Immature natural killer cell (primary cell): ENCODE data around the gene CCDC80. TPM values are rescaled to one million over a fixed set of nuclear protein-coding genes. Genes with fewer than 3 reads are reported as not detected.
"Not testable (repeated sequence)": the region's sequence is repeated elsewhere in the genome, so short reads cannot be mapped to it uniquely, and the experiment has no call there.

Experiments used
- DNase-seq, 3 donors: peaks; one replicate each; pipeline ENCODE4 v3.0.0; 2022; ENCODE audit warnings: mixed read lengths in 1 of 3
- H3K27ac Mint-ChIP-seq, 6 donors: one replicate each; pipeline ENCODE4 v1.8.0; 2020; ENCODE audit warnings: mixed read lengths in 6 of 6, mild to moderate bottlenecking in 5 of 6, inconsistent platforms in 4 of 6, moderate library complexity in 3 of 6
- H3K27me3 Mint-ChIP-seq, 3 donors: one replicate each; pipeline ENCODE4 v1.8.0; 2020 to 2021; ENCODE audit warnings: low read depth in 3 of 3, mild to moderate bottlenecking in 3 of 3, mixed read lengths in 3 of 3, moderate library complexity in 3 of 3, inconsistent platforms in 1 of 3
- H3K36me3 Mint-ChIP-seq, 3 donors: one replicate each; pipeline ENCODE4 v1.8.0; 2020; ENCODE audit warnings: mixed read lengths in 3 of 3, inconsistent platforms in 2 of 3, mild to moderate bottlenecking in 2 of 3
- H3K4me1 Mint-ChIP-seq, 2 donors: one replicate each; pipeline ENCODE4 v1.8.0; 2020; ENCODE audit warnings: inconsistent platforms in 2 of 2, mild to moderate bottlenecking in 2 of 2, mixed read lengths in 2 of 2, moderate library complexity in 1 of 2
- H3K4me3 Mint-ChIP-seq, 5 donors: one replicate each; pipeline ENCODE4 v1.8.0; 2020; ENCODE audit warnings: mild to moderate bottlenecking in 5 of 5, mixed read lengths in 5 of 5, inconsistent platforms in 3 of 5, moderate library complexity in 3 of 5
- H3K9me3 Mint-ChIP-seq, 6 donors: one replicate each; pipeline ENCODE4 v1.8.0; 2020; ENCODE audit warnings: mild to moderate bottlenecking in 6 of 6, mixed read lengths in 6 of 6, inconsistent platforms in 4 of 6, moderate library complexity in 3 of 6
- polyA plus RNA-seq, 3 donors: library from polyadenylated mRNA; unstranded; fragments of 300-500 nt; fragmentation: Illumina TruSeq; gene quantifications; one replicate each; pipeline ENCODE4 v1.2.3, GENCODE V29; 2021

The CCDC80 gene
- polyA plus RNA-seq, 3 donors from 2014 or later, result 0.20 TPM; not detected in 2

DNA sequence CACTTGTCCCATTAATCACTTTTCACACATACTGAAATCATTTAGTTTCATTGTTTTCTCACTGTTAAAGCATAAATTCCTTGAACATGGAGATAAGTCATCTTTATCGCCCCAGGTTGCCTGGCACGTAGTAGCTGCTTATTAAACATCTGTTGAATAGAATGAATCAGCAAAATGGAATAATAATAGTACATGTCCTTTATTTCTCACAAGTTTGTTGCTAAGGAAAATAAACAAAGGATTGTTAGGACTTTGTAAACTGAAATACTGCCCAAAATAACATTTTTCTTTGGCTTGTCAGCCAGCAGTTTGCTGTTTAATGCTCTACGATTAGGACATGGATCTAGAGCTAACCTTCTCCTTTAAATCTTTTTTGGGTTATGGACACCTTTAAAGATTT is 61.2 kb downstream of the CCDC80 start:
- DNase-seq, result no peak
- Mint-ChIP-seq H3K4me3 (no peak overlapping the region), H3K27ac (no peak overlapping the region), H3K36me3 (peaks cover 6 to 37% (median 13%) of the 10 kb centered on the region in 3 donors), H3K9me3 (no peaks in the 10 kb centered on the region), H3K27me3 (peaks cover 0 to 3% (median 0%) of the 10 kb centered on the region in 3 donors), H3K4me1 (no peaks in the 10 kb centered on the region)

DNA sequence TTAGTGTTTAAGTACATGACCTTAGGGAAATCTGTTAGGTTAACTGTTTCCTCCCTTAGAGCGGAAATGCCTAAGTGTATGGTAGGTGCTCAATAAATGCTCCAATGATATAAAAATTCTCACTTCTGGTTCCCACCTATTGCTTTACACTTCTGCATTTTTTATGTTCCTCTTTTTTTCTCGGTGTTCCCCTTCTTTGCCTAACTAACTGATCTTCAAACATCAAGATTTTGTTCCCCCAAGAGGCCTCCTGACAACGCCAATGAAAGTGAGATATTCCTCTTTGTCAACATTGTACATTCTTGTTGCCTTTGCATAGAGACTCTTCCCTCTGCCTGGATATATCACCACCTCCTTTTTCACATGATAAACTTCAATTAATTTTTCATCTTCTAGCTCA is 61.7 kb downstream of the CCDC80 start:
- DNase-seq, result no peak
- Mint-ChIP-seq H3K4me3 (no peak overlapping the region), H3K9me3 (no peaks in the 10 kb centered on the region), H3K27ac (no peak overlapping the region), H3K36me3 (peaks cover 6 to 35% (median 13%) of the 10 kb centered on the region in 3 donors), H3K4me1 (no peaks in the 10 kb centered on the region), H3K27me3 (peaks cover 0 to 3% (median 0%) of the 10 kb centered on the region in 3 donors)

DNA sequence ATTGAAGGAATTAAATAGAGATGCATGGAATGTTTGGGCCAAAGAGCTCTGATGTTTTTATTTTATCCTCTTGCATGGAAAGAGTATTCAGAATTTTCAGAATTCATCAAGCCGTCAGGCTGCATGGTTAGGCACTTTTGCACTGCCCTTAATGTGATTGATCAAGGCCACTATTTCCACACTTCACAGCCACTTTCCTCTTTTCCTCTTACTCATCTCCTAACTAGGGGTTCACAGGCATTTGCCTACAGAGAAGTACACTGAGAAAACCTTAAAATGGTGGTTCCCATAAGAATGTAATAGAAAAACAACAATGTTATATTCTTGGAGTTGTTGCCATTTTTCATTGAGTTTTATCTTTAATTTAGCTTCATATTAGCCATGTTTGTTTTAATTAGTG is 68.2 kb downstream of the CCDC80 start:
- Mint-ChIP-seq H3K4me3 (no peak overlapping the region), H3K4me1 (peaks cover 9 to 19% of the 10 kb centered on the region in 2 donors), H3K27ac (peak overlapping the region in 1 of 6 donors; percentile 25), H3K27me3 (no peaks in the 10 kb centered on the region), H3K9me3 (no peaks in the 10 kb centered on the region), H3K36me3 (peaks cover 26 to 38% (median 33%) of the 10 kb centered on the region in 3 donors)
- DNase-seq, result no peak

GRCh38 chr3:112569265-112569664 is 71.7 kb downstream of the CCDC80 start:
- Mint-ChIP-seq H3K4me1 (peaks cover 11 to 24% of the 10 kb centered on the region in 2 donors), H3K36me3 (peaks cover 27 to 40% (median 37%) of the 10 kb centered on the region in 3 donors), H3K27me3 (peaks cover 0 to 1% (median 0%) of the 10 kb centered on the region in 3 donors), H3K9me3 (no peaks in the 10 kb centered on the region), H3K4me3 (peak overlapping the region in 1 of 5 donors; percentile 40), H3K27ac (peak overlapping the region in 2 of 6 donors; percentile 6 to 44)
- no peak for DNase-seq

GRCh38 chr3:112568642-112569041 is 72.3 kb downstream of the CCDC80 start:
- no peak for DNase-seq
- peaks cover 11 to 27% of the 10 kb centered on the region in 2 donors for H3K4me1 Mint-ChIP-seq
- H3K27ac Mint-ChIP-seq, result no peak overlapping the region
- no peak overlapping the region for H3K4me3 Mint-ChIP-seq
- H3K36me3 Mint-ChIP-seq, result peaks cover 23 to 39% (median 34%) of the 10 kb centered on the region in 3 donors
- no peaks in the 10 kb centered on the region for H3K9me3 Mint-ChIP-seq
- H3K27me3 Mint-ChIP-seq, result peaks cover 0 to 1% (median 0%) of the 10 kb centered on the region in 3 donors

DNA sequence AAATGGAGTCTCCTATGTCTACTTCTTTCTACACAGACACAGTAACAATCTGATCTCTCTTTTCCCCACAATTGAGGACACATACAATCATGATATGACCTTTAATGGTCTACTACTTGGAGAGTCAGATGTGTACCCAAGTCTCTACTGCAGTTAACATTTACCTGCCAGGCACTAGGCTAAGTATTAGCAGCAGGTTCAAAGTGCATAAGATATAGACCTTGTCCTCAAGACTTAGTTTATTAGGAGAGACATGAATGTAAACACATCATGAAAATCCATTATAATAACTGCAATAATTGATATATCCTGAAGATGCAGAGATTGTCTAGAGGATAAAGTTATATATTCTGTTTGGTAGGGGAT is 76.0 kb downstream of the CCDC80 start:
- Mint-ChIP-seq H3K4me3 (no peak overlapping the region), H3K36me3 (peaks cover 11 to 19% (median 12%) of the 10 kb centered on the region in 3 donors), H3K9me3 (no peaks in the 10 kb centered on the region), H3K27me3 (peaks cover 9 to 17% (median 13%) of the 10 kb centered on the region in 3 donors), H3K4me1 (peaks cover 34 to 53% of the 10 kb centered on the region in 2 donors), H3K27ac (peak overlapping the region in 1 of 6 donors; percentile 20)
- DNase-seq, result no peak

DNA sequence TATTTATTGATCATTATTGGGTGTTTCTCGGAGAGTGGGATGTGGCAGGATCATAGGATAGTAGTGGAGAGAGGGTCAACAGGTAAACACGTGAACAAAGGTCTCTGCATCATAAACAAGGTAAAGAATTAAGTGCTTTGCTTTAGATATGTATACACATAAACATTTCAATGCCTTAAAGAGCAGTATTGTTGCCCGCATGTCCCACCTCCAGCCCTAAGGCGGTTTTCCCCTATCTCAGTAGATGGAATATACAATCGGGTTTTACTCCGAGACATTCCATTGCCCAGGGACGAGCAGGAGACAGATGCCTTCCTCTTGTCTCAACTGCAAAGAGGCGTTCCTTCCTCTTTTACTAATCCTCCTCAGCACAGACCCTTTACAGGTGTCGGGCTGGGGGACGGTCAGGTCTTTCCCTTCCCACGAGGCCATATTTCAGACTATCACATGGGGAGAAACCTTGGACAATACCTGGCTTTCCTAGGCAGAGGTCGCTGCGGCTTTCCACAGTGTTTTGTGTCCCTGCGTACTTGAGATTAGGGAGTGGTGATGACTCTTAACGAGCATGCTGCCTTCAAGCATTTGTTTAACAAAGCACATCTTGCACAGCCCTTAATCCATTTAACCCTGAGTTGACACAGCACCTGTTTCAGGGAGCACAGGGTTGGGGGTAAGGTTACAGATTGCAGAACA is 76.5 kb downstream of the CCDC80 start:
- not testable (repeated sequence) for H3K27ac Mint-ChIP-seq
- H3K36me3 Mint-ChIP-seq, result peaks cover 7 to 15% (median 12%) of the 10 kb centered on the region in 3 donors

DNA sequence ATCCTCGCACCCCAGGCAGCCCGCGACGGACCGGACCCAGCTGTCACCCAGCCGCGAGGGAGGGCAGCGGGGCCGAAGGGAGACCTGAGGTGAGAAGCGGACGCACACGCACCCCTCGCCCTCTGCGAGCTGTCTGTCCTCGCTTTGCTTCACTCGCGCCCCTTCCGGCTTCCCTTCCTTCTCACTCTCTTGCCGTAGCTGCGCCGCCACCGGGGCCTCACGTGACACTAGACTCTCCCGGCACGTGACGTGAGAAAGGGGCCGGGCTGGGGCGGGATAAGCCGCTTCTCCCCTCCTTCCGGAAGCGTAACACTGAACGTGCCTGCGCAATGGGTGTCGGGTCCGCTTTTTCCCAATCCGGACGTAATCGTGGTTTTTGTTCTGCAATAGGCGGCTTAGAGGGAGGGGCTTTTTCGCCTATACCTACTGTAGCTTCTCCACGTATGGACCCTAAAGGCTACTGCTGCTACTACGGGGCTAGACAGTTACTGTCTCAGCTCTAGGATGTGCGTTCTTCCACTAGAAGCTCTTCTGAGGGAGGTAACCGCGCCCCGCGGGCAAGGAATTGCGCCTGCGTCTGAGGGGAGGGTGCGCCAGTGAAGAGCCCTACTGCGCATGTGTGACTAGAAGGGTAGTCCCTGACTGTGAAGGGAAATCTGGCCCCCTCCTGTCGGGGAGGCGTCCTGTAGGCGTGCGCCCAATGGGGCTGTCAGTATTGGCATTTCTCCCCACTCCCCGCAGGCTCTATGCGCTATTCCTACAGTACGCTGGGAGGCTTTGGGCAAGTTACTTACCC is 79.0 kb downstream of the CCDC80 start, which contains the start of the genes ATG3 and SLC35A5:
Gene ATG3, minus strand, starts transcription at position 229 of the 796 bp plus-strand sequence. CDS start 434 bp downstream, outside the sequence.
Gene SLC35A5, plus strand, starts transcription at position 312 of the 796 bp plus-strand sequence. CDS start 1,359 bp downstream, outside the sequence.
- Mint-ChIP-seq H3K36me3 (peaks cover 11 to 15% (median 12%) of the 10 kb centered on the region in 3 donors), H3K9me3 (no peaks in the 10 kb centered on the region), H3K27me3 (peaks cover 9 to 17% (median 13%) of the 10 kb centered on the region in 3 donors), H3K4me3 (peak within 1 kb of the TSS; percentile 92 to 100 (median 99)), H3K4me1 (peaks cover 38 to 61% of the 10 kb centered on the region in 2 donors), H3K27ac (peak within 1 kb of the TSS; percentile 97 to 100 (median 100))
- DNase-seq, result peak; percentile 99

More for the DNA sequence above, 76.5 kb downstream of the CCDC80 start:
- H3K4me1 Mint-ChIP-seq, result peaks cover 36 to 53% of the 10 kb centered on the region in 2 donors
- peaks cover 9 to 17% (median 13%) of the 10 kb centered on the region in 3 donors for H3K27me3 Mint-ChIP-seq
- H3K4me3 Mint-ChIP-seq, H3K9me3 Mint-ChIP-seq, DNase-seq: not testable (repeated sequence)

DNA sequence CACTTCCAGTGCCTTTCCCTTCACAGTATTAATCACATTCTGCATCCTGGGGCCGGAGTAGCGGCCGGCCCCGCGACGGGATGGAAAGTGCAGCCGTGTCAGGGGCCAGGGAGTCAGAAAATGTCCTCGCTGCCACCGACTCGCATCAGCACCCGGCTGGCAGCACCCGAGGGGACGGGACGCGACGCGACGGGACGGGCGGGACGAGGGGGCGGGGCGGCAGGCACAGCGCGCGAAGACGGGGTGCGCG is 79.5 kb downstream of the CCDC80 start:
- no peak for DNase-seq
- H3K9me3 Mint-ChIP-seq, result no peaks in the 10 kb centered on the region
- peak overlapping the region; percentile 92 to 100 (median 99) for H3K4me3 Mint-ChIP-seq
- H3K27me3 Mint-ChIP-seq, result peaks cover 9 to 17% (median 13%) of the 10 kb centered on the region in 3 donors
- peaks cover 36 to 57% of the 10 kb centered on the region in 2 donors for H3K4me1 Mint-ChIP-seq
- H3K27ac Mint-ChIP-seq, result peak overlapping the region; percentile 93 to 100 (median 97)
- peaks cover 8 to 12% (median 9%) of the 10 kb centered on the region in 3 donors for H3K36me3 Mint-ChIP-seq

GRCh38 chr3:112560721-112561483 is 80.0 kb downstream of the CCDC80 start:
- H3K27ac Mint-ChIP-seq, result peak overlapping the region; percentile 93 to 100 (median 97)
- peaks cover 9 to 17% (median 13%) of the 10 kb centered on the region in 3 donors for H3K27me3 Mint-ChIP-seq
- no peaks in the 10 kb centered on the region for H3K9me3 Mint-ChIP-seq
- DNase-seq, result peak; percentile 60 to 67 (median 63)
- H3K4me1 Mint-ChIP-seq, result peaks cover 39 to 59% of the 10 kb centered on the region in 2 donors
- peaks cover 5 to 12% (median 8%) of the 10 kb centered on the region in 3 donors for H3K36me3 Mint-ChIP-seq
- H3K4me3 Mint-ChIP-seq, result peak overlapping the region; percentile 92 to 100 (median 99)

DNA sequence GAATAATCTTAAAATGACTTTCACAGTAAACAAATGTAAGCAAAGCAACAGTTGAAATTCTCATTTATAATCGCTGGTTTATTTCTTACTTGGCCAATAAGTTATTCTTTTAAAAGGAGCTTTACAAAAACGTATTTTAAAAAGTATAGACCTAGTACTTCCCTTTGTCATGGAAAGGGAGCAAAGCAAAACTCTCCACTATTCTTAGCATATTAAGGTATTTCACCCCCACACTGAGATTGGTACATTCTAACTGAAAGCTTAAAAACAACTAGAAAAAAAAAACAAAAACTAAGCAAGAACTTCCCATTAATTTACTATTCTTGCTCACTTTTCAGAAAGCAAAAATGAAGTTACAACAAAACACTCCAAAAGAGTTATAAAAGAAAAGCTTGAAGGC is 80.6 kb downstream of the CCDC80 start:
- Mint-ChIP-seq H3K9me3 (no peaks in the 10 kb centered on the region), H3K36me3 (peaks cover 5 to 13% (median 8%) of the 10 kb centered on the region in 3 donors), H3K27me3 (peaks cover 9 to 18% (median 13%) of the 10 kb centered on the region in 3 donors), H3K4me3 (peak overlapping the region; percentile 92 to 100 (median 99)), H3K4me1 (peaks cover 45 to 65% of the 10 kb centered on the region in 2 donors), H3K27ac (peak overlapping the region; percentile 73 to 100 (median 96))
- no peak for DNase-seq

DNA sequence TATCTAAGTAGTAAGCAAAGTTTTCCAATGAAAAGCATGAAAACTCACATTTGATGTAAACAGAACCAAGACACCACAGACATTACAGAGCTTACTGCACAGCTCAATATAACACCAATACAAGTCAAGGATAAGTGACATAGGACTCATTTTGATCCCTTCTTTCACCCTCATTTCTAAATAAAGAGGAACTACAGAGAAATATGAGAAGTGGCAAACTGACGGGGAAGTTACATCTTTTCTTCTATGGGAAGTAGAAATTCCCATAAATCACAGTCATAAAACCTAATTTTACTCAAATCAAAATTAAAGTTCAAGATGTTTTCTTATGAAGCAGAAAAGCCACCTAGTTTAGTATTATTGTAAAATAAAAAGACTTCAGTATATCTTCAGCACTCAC is 83.0 kb downstream of the CCDC80 start:
- peaks cover 9 to 18% (median 13%) of the 10 kb centered on the region in 3 donors for H3K27me3 Mint-ChIP-seq
- H3K27ac Mint-ChIP-seq, result peak overlapping the region in 1 of 6 donors; percentile 43
- no peak for DNase-seq
- no peaks in the 10 kb centered on the region for H3K9me3 Mint-ChIP-seq
- H3K4me1 Mint-ChIP-seq, result peaks cover 48 to 72% of the 10 kb centered on the region in 2 donors
- peak overlapping the region in 1 of 5 donors; percentile 15 for H3K4me3 Mint-ChIP-seq
- H3K36me3 Mint-ChIP-seq, result peaks cover 0 to 15% (median 4%) of the 10 kb centered on the region in 3 donors
